A673 (cell line): ENCODE measurements around the gene HPSE2.

Source experiments
- CTCF ChIP-seq: fragments of 300-800, 200-600 bp; sonication (generic); conservative IDR thresholded peaks from 2 replicates; pipeline ENCODE4 v1.5.1; 2017; ENCODE audit warnings: low read depth, mild to moderate bottlenecking, antibody characterized with exemption, low read length, moderate library complexity, mixed read lengths
- EZH2 ChIP-seq: fragments of 200-600 bp; sonication (generic); IDR thresholded peaks from 2 replicates; pipeline ENCODE4 v1.6.1; 2017; ENCODE audit warnings: borderline replicate concordance, low read depth, mild to moderate bottlenecking, mixed read lengths, antibody characterized with exemption, low read length; ENCODE audit not compliant: poor library complexity, severe bottlenecking

- TF ChIP-seq CTCF (no peak), EZH2 (no peak)
Measured at GRCh38 chr10:99085358-99085757, 150.3 kb downstream of the HPSE2 start.
